Astrocyte (in vitro differentiated cells and primary cell): Measurements from ENCODE around the gene CD276. TPM values are rescaled to one million over a fixed set of nuclear protein-coding genes. Genes with fewer than 3 reads are reported as not detected.

Experiments
- DNase-seq: peaks from one replicate; pipeline ENCODE4 v3.0.0-alpha.2; 2010; ENCODE audit warnings: low read depth
- FAIRE-seq: peaks from 2 replicates; lab custom pipeline; 2011; peaks lifted over from hg19 to GRCh38; lab: Jason Lieb, UNC
- H2AFZ ChIP-seq: 2 replicates; pipeline ENCODE4 v1.6.0; 2012; ENCODE audit warnings: low read depth, low read length, inconsistent platforms
- H3K27ac ChIP-seq: 2 replicates; pipeline ENCODE4 v1.5.1; 2011; ENCODE audit warnings: low read depth, low read length, inconsistent platforms
- H3K27me3 ChIP-seq: 2 replicates; pipeline ENCODE4 v1.6.0; 2011; ENCODE audit warnings: low read length, inconsistent platforms; ENCODE audit not compliant: insufficient read depth
- H3K36me3 ChIP-seq: 2 replicates; pipeline ENCODE4 v1.5.1; 2011; ENCODE audit warnings: low read length, inconsistent platforms; ENCODE audit not compliant: insufficient read depth
- H3K4me1 ChIP-seq: 2 replicates; pipeline ENCODE4 v1.5.1; 2011; ENCODE audit warnings: low read length, inconsistent platforms; ENCODE audit not compliant: insufficient read depth
- H3K4me2 ChIP-seq: 2 replicates; pipeline ENCODE4 v1.6.0; 2012; ENCODE audit warnings: low read length, inconsistent platforms
- H3K4me3 ChIP-seq: 2 replicates; pipeline ENCODE4 v1.5.1; 2011; ENCODE audit warnings: low read depth, mild to moderate bottlenecking, low read length, inconsistent platforms; ENCODE audit not compliant: insufficient read depth
- H3K79me2 ChIP-seq: 2 replicates; pipeline ENCODE4 v1.6.0; 2012; ENCODE audit warnings: mild to moderate bottlenecking, low read length, inconsistent platforms; ENCODE audit not compliant: insufficient read depth
- H3K9ac ChIP-seq: 2 replicates; pipeline ENCODE4 v1.6.0; 2012; ENCODE audit warnings: mild to moderate bottlenecking, low read length, inconsistent platforms
- H3K9me3 ChIP-seq: 2 replicates; pipeline ENCODE4 v1.5.1; 2012; ENCODE audit warnings: low read depth, mild to moderate bottlenecking, low read length, inconsistent platforms; ENCODE audit not compliant: insufficient read depth
- H4K20me1 ChIP-seq: 2 replicates; pipeline ENCODE4 v1.6.0; 2012; ENCODE audit warnings: low read length, inconsistent platforms; ENCODE audit not compliant: insufficient read depth
- H3K27ac Mint-ChIP-seq: one replicate; pipeline ENCODE4 v1.8.0; 2021; ENCODE audit warnings: mild to moderate bottlenecking, mixed read lengths; ENCODE audit not compliant: unreplicated experiment
- H3K27me3 Mint-ChIP-seq: one replicate; pipeline ENCODE4 v1.8.0; 2021; ENCODE audit warnings: low read depth, mixed read lengths; ENCODE audit not compliant: unreplicated experiment
- H3K36me3 Mint-ChIP-seq: one replicate; pipeline ENCODE4 v1.8.0; 2021; ENCODE audit warnings: low read depth, mixed read lengths; ENCODE audit not compliant: unreplicated experiment
- H3K4me1 Mint-ChIP-seq: one replicate; pipeline ENCODE4 v1.8.0; 2021; ENCODE audit warnings: low read depth, mixed read lengths; ENCODE audit not compliant: unreplicated experiment
- H3K4me3 Mint-ChIP-seq: one replicate; pipeline ENCODE4 v1.8.0; 2021; ENCODE audit warnings: mild to moderate bottlenecking, moderate library complexity, mixed read lengths; ENCODE audit not compliant: unreplicated experiment
- H3K9me3 Mint-ChIP-seq: one replicate; pipeline ENCODE4 v1.8.0; 2021; ENCODE audit warnings: mild to moderate bottlenecking, mixed read lengths; ENCODE audit not compliant: unreplicated experiment
- EZH2 ChIP-seq: IDR thresholded peaks from 2 replicates; pipeline ENCODE4 v1.6.1; 2012; ENCODE audit warnings: mild to moderate bottlenecking, low read length, inconsistent platforms; ENCODE audit not compliant: insufficient read depth
- total RNA-seq: library from RNA; stranded (reverse); gene quantifications from 2 replicates; pipeline ENCODE4 v1.2.1, GENCODE V29; 2021
- TF ChIP-seq, protein P1 (sequence below): IDR thresholded peaks from 2 replicates; pipeline ENCODE4 v1.5.1; 2011; ENCODE audit warnings: low read depth, mild to moderate bottlenecking, inconsistent platforms, low read length, moderate library complexity; ENCODE audit not compliant: insufficient read depth

Gene CD276
- total RNA-seq, 1 donor from 2014 or later, result 225 TPM

GRCh38 chr15:73696641-73697001 is 12.4 kb downstream of the CD276 start:
- Histone ChIP-seq H4K20me1 (peaks cover 96% of the 10 kb centered on the region), H3K79me2 (peaks cover 91% of the 10 kb centered on the region), H2AFZ (no peak overlapping the region), H3K27me3 (no peaks in the 10 kb centered on the region), H3K4me1 (peaks cover 24% of the 10 kb centered on the region), H3K9ac (peak overlapping the region; percentile 59), H3K4me3 (no peak overlapping the region), H3K4me2 (peak overlapping the region; percentile 77), H3K9me3 (no peaks in the 10 kb centered on the region), H3K27ac (peak overlapping the region; percentile 12), H3K36me3 (peaks cover 5% of the 10 kb centered on the region)
- Mint-ChIP-seq H3K4me1 (peaks cover 52% of the 10 kb centered on the region), H3K9me3 (no peaks in the 10 kb centered on the region), H3K27me3 (no peaks in the 10 kb centered on the region), H3K27ac (peak overlapping the region; percentile 54), H3K4me3 (peak overlapping the region; percentile 4), H3K36me3 (peaks cover 17% of the 10 kb centered on the region)
- DNase-seq (no peak), FAIRE-seq (no peak)
- no peak for TF ChIP-seq EZH2
- TF ChIP-seq, protein P1, sequence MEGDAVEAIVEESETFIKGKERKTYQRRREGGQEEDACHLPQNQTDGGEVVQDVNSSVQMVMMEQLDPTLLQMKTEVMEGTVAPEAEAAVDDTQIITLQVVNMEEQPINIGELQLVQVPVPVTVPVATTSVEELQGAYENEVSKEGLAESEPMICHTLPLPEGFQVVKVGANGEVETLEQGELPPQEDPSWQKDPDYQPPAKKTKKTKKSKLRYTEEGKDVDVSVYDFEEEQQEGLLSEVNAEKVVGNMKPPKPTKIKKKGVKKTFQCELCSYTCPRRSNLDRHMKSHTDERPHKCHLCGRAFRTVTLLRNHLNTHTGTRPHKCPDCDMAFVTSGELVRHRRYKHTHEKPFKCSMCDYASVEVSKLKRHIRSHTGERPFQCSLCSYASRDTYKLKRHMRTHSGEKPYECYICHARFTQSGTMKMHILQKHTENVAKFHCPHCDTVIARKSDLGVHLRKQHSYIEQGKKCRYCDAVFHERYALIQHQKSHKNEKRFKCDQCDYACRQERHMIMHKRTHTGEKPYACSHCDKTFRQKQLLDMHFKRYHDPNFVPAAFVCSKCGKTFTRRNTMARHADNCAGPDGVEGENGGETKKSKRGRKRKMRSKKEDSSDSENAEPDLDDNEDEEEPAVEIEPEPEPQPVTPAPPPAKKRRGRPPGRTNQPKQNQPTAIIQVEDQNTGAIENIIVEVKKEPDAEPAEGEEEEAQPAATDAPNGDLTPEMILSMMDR, result no peak

DNA sequence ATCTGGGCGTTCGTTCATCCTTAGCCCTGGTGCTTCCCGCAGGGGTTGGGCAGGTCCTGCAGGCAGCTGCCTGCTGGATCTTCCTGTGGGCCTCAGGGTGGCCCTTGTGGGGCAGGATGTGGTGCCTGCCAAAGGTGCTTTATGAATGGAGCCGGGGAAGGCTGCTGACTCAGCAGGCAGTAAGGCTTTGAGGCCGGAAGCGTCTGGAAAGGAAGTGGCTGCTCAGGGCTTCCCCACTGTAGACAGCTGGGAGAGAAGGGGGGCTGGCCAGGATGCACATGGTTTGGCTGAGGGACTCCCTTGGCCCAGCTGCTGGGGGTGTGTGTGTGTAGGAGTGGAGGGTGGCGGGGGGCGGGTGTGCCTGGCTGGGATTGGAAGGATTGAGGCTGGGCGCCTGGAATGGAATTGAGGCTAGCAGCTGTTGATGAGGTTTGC is 12.9 kb downstream of the CD276 start:
- FAIRE-seq, result peak; percentile 29
- no peaks in the 10 kb centered on the region for H3K9me3 Mint-ChIP-seq

More for the DNA sequence above, 12.9 kb downstream of the CD276 start:
- H3K4me2 ChIP-seq, result peak overlapping the region; percentile 77
- H3K9me3 ChIP-seq, result no peaks in the 10 kb centered on the region
- H3K9ac ChIP-seq, result peak overlapping the region; percentile 59
- no peak overlapping the region for H2AFZ ChIP-seq
- no peak for TF ChIP-seq EZH2
- TF ChIP-seq, protein P1, result no peak
- peaks cover 52% of the 10 kb centered on the region for H3K4me1 Mint-ChIP-seq
- peak overlapping the region; percentile 12 for H3K27ac ChIP-seq
- H3K27ac Mint-ChIP-seq, result peak overlapping the region; percentile 54
- H3K36me3 ChIP-seq, result peaks cover 5% of the 10 kb centered on the region
- H3K79me2 ChIP-seq, result peaks cover 91% of the 10 kb centered on the region
- H3K27me3 Mint-ChIP-seq, result no peaks in the 10 kb centered on the region
- peaks cover 24% of the 10 kb centered on the region for H3K4me1 ChIP-seq
- peaks cover 96% of the 10 kb centered on the region for H4K20me1 ChIP-seq
- peak; percentile 94 for DNase-seq
- peak overlapping the region; percentile 58 for H3K4me3 Mint-ChIP-seq
- peaks cover 18% of the 10 kb centered on the region for H3K36me3 Mint-ChIP-seq
- H3K4me3 ChIP-seq, result no peak overlapping the region
- no peaks in the 10 kb centered on the region for H3K27me3 ChIP-seq
